ENCODE data around the gene LAMA2.

Gene LAMA2

DNA sequence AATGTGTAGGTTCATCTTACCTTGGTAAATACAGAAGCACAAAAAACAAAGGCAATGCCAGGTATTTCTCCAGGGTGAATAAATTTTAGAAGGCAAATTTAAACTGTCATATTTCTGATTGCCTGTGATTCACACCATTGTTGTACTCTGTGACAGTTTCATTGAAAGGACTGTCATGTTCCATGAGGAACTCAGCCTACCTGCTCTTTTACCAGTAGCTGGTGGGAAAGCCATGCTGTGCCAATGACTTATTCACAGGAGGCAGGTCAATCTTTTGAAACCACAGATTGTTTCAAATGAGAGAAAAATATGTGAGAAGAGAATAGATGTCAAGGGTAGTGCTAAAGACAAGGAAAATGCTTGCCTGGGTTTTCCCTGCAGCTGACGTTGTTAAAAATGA lies 206.4 kb downstream of the LAMA2 start:
- DNase-seq (ENCODE audit: low read depth) = no peak

DNA sequence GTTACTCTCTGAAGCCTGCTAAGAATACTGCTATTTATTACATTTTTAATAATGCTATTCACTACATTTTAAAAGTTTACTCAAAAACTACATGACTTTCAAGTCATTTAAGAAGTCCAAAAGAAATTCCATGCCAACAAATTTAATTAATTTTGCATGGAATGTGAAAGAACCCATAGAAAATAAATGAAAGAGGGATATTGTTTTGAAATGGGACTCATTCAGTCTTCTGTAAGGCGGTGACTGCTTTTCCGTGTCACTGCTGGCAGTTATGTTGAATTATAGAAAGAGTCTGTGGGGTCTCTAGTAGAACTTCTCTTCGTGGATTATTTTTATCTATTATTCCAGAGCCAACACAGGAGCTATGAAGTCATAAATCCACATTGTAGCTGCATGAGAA lies 211.2 kb downstream of the LAMA2 start:
- DNase-seq (ENCODE audit: low read depth) = no peak

DNA sequence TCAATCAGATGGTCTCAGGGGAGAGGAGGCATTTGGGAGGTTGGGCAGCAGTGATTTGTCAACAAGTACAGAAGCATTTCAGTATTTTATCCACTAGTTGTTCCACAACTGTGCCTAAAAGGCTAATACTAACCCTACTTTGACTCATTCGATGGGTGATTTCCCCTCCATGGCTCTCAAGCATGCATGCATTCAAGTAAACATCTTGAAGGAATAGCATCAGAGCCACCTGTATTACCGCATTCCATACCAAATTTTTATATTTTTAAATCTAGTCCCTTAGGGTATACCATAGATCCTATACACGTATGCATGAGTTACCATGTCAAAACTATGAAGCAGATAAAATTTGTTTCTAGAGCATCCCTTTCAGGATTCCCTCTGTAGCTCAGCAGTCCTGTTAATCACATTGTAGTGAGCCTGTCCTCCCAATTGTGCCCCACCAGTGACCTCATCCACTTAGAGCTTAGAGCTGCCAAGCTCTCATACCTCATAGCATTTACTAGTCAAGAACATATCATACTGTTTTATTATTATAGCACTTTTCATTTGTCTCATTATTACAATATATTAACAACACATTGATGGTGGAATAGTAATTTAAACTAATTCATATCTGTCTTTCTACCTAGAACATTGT lies 213.8 kb downstream of the LAMA2 start:
- DNase-seq (ENCODE audit: low read depth) = no peak

DNA sequence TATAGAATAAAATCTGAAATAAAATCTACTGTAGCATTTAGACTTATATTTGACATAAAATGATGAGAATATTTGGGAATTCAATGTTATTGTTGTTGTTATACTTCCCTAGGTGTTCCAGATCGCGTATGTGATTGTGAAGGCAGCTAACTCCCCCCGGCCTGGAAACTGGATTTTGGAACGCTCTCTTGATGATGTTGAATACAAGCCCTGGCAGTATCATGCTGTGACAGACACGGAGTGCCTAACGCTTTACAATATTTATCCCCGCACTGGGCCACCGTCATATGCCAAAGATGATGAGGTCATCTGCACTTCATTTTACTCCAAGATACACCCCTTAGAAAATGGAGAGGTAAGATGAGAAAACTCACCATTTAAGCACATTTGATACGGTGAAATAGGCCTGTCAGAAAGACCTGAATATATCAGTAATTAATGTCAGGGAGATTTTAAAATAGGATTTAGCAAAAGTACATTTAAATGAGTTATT lies 215.2 kb downstream of the LAMA2 start:
- no peak for DNase-seq (ENCODE audit: low read depth)

DNA sequence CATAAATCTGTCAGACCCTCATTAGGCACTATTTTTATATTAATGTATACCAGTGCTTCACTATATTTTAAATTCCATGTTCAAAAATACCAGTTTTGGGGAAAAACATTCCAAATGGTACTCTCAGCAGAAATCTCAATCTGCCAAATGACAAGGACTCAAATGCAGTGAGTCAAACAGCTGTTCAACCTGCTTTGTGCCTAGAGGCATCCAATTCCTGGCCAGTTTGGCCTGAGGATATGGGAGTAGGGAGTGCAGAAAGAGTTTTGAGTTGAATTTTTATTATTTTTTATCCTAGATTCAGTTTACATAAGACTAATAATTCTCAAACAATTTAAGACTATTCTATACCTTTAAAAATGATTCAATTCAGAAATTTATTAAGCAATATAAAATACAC lies 216.8 kb downstream of the LAMA2 start:
- no peak for DNase-seq (ENCODE audit: low read depth)

DNA sequence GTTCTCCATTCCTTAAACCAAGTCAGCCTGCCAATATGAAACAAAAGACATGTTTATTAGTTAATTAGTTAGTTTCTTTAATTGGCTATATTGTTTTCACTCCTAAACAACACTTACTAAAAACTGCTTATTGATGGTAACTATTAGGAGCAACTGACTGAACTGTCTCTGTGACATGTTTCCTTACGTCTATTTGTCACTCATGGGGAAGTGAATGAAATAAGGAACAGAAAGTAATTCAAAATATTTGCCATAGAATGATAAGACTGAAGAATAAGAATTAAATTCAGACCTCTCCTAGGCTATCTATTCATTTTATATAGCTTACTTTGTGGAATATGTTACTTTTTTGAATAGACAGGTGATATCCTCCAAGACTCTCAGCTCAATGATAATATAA lies 217.2 kb downstream of the LAMA2 start:
- no peak for DNase-seq (ENCODE audit: low read depth)

DNA sequence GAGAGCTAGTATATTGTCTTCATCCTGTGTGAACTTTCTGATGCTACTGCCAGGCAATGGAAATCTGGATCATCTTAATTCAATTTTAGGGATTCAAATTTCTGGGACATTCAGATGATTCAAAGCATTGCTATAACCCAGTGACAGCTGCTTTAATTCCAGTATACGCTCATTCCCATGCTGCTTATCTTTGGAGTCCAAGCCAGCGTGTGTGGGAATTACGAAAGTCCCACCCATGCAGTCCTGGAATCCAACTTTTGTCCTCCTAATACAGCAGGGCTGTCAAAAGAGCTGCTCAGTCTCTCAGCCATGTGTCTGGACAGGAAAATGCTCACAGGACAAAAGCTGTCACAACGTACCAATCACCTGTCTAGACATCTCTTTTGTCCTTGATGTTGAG lies 219.8 kb downstream of the LAMA2 start:
- DNase-seq (ENCODE audit: low read depth) = no peak

DNA sequence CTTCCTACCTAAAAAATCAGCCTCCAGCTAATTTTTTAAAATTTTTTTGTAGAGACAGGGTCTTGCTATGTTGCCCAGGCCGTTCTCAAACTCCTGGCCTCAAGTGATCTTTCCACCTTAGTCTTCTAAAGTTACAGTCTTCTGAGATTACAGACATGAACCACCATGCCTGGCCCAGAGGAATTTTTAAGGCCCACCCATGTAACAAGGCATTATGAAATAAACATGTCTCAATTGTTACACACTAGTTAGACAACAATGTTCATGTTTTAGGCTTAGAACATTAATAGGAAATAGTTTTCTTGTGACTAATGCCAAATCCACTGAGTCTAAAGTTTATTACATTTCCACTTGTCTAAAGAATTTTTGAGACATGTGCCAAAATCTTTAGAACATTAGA lies 221.2 kb downstream of the LAMA2 start:
- no peak for DNase-seq (ENCODE audit: low read depth)

DNA sequence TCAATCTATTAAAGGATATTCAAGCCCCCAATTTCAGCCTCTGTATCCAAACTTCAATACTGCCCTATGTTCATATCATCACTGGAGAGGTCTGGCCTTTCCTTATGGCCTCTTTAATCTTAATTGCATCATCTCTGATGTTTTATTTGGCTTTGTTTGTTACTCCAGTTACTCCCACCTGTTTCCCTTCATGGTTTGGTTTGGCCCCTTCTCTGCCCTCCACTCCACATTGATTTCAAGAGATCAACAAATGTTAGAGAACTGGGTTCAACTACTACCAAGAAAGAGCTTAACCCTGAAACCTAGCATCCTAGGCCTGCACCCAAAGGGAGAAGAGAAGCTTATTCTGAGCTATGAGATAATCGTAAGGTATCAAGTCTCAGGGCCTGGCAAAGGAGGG lies 221.6 kb downstream of the LAMA2 start:
- DNase-seq (ENCODE audit: low read depth) = no peak

DNA sequence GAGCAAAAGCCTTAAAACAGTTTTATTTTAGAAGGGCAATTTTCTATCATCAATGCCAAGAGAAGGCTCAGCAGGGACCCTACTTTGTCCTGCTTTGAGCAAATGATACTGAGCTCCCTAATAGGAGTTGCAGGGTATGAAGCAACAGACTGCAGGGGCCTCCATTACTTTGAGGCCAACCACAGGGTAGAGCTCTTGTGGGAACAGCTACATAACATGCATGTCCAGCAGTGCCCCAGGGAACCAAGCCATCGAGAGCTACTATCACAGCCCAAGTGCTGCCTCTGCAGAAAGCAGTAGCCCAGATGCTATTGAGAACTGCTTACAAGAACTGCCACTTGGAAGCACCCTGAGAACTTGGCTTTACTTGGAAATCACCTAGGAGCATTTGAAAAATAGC lies 222.1 kb downstream of the LAMA2 start:
- DNase-seq (ENCODE audit: low read depth) = no peak

DNA sequence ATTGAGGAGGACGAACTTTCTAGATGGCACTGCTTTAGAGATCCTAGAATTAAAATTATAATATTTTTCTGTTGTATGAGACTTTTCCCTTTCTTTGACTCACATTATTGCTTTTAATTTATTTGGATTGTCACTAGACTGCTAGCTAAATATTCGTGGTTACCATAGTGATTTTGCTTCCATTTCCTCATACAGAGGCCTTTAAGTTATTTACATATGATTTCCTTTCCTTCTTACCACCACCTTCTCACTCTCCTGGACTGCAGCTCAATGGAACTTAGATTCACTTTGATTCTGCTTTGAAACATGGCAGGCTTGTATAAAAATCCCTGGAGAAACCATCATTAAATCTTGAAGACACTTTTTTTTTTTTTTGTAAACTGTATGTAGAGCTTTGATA lies 222.9 kb downstream of the LAMA2 start:
- DNase-seq (ENCODE audit: low read depth) = no peak

DNA sequence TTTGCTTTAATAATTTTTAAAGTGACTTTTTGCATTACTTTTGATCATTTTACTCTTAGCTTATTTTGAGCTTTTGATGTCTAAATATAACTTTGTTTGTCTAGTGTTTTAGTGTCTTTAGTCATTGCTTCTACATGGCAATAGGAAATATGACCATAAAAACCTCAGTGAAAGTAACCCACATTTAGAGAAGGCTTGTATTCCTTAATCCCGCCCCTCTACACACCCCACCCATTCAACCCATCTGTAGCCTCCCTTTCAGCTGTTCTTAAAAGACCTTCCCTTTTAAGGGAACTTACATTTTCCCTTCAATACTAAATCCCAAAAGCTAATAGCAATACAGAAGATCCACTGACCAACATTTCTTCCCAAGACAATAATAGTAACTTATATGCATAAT lies 225.4 kb downstream of the LAMA2 start:
- no peak for DNase-seq (ENCODE audit: low read depth)

DNA sequence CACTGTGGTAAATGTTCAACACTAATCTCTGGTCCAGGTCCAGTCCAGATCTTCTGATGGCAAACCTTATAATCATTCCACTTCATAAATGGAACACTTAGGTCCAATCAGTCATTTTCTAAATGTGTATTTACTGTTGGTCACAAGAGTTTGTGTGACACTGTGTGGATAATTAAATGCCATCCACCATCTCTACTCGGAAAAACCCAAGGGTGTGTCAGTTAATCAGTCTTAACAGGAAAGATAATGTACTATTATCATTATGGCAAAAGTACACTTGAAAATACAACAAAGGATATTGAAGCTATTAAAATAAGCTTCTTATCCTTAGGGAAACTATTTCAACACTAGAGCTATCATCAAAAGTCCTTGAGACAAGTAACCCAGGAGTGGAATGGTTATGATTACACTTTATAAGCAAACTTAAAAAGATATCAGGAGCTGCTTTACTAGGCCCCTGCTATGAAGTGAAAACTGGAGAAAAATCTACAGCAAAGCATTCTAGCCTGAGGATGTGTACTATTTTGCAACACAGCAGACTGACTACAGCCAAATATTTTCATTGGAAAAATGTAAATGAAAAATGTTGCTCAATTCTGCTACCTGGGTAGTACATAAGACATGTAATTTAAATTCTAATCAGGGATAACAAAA lies 227.9 kb downstream of the LAMA2 start:
- no peak for DNase-seq (ENCODE audit: low read depth)

DNA sequence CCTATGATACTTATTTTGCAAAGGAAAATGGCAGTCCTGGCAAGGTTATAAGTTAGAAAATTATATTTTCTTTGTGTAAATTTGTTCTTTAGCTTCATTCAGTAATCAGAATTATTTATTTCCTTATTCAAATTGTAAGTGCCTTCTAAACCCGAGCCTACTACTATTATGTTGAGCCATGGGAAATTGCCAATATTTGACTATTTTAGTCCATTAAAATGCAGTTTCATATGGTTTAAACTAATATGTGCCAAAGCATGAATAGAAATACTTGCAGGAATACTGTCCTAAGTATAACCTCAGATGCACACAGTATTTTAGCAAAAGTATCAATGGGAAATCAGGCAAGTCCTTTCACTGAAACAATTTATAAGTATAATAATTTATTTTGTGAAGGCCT lies 228.4 kb downstream of the LAMA2 start:
- DNase-seq (ENCODE audit: low read depth) = no peak

DNA sequence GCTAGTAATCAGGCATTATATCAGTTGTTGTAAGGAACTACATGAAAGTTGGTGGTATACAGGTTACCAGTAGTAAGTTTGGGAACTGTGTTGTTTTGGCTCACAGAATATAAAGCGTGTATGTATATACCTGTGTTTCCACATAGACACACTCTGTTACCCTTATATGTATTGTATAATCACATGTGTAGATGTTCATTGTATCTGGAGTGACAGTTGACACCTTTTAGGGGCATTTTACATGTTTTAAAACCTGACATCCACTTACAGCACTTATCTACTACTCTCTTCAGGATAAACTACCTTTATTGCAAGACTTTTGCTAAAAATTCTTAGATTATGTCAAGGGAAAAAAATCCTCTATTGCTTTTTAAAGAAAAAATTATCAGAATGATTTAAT lies 228.9 kb downstream of the LAMA2 start:
- DNase-seq (ENCODE audit: low read depth) = no peak

DNA sequence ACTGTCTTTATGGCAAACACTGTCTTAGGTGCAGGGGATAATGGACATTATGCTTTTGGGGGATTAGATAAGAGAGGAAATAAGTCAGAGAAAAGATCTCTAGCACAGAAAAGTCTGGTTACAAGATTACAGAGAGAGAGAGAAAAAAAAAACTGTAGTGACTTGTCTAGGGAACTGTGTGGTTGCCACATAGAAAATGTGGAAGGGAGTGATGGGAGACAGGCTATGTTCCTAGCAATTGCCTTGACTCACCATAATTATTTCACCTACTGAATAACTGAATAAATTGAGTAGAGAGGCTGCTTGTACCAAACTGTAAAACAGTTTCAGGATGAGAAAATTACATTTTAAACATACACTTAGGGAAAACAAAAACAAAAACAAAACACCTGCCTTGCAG lies 229.7 kb downstream of the LAMA2 start:
- no peak for DNase-seq (ENCODE audit: low read depth)

DNA sequence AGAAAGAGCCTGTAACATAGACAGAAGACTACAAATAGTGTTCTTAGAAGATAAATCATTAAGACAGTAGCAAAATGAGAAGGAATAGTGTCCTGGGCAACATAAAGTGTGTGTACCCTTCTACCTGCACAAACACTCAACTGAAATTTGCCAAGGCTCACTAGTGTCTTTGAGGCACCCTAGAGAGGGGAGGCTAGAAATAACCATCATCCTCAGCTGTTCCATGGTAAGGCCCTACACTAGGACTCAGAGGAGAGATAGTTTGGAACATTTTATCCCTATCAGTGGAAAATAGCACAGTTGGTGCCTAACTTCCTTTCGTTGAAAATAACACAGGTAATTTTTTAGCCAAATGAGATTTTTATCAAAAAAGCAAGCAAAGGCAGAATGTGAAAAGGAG lies 230.7 kb downstream of the LAMA2 start:
- no peak for DNase-seq (ENCODE audit: low read depth)

DNA sequence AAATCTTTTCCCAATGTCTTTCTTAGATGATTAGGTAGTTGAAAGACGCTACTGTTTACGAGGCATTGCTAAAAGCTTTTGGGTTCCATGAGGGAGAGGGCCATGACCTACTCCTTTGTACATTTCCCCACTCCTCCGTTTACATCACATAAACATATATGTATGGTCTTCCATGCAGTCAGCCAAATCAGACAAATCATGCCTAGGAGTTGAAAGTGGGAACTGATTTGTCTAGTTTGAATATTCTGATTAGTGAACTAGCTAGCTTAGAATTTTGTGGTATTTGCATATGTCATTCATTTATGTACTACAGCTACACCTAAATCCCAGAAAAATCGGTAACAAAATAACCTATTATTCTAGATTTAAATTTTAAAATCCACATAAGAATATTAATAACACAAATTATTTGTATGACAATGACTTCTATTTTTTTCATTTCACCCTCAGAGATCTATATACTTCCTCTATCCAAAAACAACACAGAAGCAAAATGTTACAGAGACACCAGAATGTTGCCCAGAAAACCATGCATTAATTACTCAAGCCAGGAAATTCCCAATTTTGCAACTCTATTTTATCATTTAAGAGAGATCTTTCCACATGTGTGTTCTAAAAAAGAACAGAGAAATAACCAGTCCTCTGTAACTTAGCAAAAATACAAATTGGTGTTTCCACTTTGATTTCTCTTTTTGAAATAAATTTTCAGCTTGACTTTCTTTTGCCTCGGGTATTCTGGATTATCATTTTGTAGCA lies 231.9 kb downstream of the LAMA2 start:
- no peak for DNase-seq (ENCODE audit: low read depth)

DNA sequence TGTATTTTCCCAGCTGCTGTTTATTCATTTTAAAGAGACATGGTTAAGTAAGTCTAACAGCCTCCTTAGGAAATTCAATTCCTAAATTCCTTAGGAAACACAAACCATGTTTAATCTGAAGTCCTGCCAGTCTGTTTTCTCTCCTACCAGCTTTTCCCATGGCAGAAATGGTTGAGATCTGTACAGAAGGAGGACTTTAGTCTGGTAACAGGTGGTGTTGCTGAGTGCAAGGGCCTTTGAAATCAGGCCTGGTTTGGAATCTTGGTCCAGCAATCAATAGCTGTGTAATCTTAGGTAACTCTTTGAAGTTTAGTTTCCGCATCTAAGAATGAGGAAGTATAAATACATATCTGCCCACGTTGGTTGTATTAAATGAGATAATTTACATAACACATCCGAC lies 232.5 kb downstream of the LAMA2 start:
- DNase-seq (ENCODE audit: low read depth) = no peak

DNA sequence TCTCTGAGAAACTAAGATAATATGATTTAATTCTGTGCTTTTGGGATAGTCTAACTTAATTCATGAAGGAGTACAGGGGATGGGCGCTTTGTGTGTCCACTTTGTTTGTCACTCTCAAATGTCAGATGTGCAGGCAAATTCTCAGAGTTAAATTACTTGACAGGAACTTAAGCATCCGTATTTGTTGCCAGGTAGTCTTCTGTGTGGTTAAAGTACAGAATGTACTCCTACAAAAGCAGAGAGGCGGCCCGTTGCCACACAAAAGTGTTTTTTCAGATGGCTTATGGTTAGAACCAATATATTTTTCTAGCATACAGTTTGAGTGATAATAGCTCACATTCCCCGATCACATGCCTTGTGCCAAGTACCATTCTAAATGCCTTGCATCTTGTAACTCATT lies 234.4 kb downstream of the LAMA2 start:
- no peak for DNase-seq (ENCODE audit: low read depth)

DNA sequence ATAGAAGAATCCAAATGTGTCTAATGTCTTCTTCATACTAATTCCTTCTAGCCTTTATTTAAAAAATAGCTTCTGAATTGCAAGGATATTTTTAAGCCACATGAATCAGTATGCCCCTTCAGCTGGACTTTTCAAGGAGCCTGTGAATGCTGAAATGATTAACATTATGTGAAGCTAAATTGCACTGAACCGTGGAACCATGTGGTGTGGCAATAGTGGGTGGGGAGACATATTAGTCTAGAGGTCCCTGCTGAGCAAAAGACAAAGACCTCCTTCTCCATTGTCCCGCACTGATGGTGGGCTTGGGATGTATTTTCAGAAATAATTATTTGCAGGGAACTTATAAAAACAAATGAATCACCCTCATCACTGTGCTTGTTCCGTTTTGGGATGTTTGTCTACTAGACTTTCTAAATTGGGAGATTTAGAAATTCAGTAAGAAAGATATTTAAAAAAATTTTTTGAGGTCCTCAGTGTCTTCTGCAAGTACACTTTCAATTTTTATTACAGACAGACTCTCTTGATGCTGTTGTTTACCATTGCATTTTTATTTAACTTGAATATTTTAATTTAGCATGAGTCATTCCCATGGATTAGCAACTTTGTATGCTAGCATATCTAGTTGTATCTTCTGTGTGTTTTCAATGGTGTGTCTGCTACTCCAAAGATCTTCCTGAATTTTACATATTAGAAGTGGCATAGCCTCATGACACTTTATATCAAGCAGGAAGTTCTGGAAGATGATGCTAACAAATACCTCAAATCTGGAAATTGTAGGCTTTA lies 238.1 kb downstream of the LAMA2 start:
- no peak for DNase-seq (ENCODE audit: low read depth)

DNA sequence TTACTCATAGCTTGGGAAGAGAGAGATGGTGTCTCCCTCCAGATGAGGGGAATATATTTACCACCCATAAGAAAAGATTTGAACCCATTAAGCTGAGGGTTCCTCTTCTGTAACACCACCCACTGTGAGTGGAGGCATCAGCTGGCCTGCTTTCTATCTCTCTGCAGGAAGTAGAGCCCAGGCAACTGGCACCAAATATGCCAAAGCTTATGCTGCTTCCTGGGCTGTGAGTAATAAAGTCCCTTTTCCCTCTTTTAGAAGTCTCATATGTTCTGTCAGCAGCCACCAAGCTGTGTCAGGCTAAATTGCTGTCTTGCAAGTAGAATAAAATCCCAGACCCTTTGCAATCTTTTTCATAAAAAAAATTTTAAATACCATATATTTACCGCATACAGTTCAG lies 241.4 kb downstream of the LAMA2 start:
- DNase-seq (ENCODE audit: low read depth) = no peak

DNA sequence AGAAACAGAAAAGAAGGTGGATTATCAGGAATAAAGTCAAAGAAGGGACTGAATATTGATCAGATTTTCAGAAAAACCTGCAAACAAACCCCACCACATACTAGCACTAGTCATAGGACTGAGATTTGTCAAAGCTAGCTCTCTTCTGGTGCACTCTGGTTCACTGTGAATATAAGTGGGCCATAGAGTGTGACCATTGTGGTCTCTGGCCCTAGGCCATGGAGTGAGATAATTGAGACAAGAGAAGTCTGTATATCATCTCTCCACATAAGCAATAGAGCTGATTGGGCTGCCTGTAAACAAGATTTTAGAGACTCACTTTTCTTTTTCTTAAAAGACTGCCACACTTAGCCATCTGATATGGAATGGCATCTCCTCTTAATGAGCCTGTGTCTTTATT lies 247.2 kb downstream of the LAMA2 start:
- no peak for DNase-seq (ENCODE audit: low read depth)
